ENCODE results near the gene STAP1. TPM values are rescaled to one million over a fixed set of nuclear protein-coding genes. Genes with fewer than 3 reads are reported as not detected.

STAP1 gene
- total RNA-seq, 1 experiment from 2014 or later = not detected

DNA sequence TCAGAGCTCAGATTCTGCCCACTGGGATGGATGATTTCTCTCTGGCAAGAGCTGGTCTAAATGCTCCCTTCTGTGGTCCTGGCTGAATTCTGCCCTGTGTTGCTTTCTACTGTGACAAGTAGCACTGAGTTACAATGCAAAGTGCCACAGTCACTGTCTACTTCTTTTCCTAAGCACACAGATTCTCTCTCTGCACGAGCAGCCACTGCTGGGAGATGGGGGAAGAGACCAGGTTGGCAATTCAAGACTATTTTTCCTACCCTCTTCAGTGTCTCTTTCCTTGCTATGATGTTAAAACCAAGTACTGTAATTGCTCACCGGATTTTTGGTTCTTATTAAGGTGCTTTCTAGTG is 45.5 kb downstream of the STAP1 start:
- H2AFZ ChIP-seq (ENCODE audit: low read length) = no peak overlapping the region
- H3K18ac ChIP-seq (ENCODE audit: insufficient read length, low read depth, low read length) = no peak overlapping the region
- no peak overlapping the region for H3T11ph ChIP-seq (ENCODE audit: low read length)
- H3K56ac ChIP-seq (ENCODE audit: insufficient read length, low read depth, low read length) = no peak overlapping the region
- no peak overlapping the region for H4K91ac ChIP-seq (ENCODE audit: insufficient read length, low read depth, low read length)
- Mint-ChIP-seq H3K4me1 (no peaks in the 10 kb centered on the region; a peak in 1 of 4 replicates), H3K36me3 (ENCODE audit: insufficient read depth in 1 of 3, low read depth in 3 of 3) (peaks cover 1 to 7% (median 6%) of the 10 kb centered on the region in 3 experiments; a peak in 4 of 7 replicates), H3K4me3 (no peak overlapping the region), H3K27me3 (ENCODE audit: low read depth) (no peaks in the 10 kb centered on the region), H3K9me3 (peaks cover 3 to 11% of the 10 kb centered on the region in 2 experiments), H3K27ac (peak overlapping the region in 1 of 3 experiments; percentile 83; a peak in 2 of 7 replicates)
- no peaks in the 10 kb centered on the region for H3K23me2 ChIP-seq (ENCODE audit: insufficient read length, low read depth, low read length, poor library complexity, severe bottlenecking)
- no peaks in the 10 kb centered on the region for H3K27me3 ChIP-seq (ENCODE audit: insufficient read depth, low read length)
- no peaks in the 10 kb centered on the region for H3K9me3 ChIP-seq (ENCODE audit: control insufficient read depth, low read depth, low read length)
- WGBS (ENCODE audit: extremely low coverage, insufficient read length, low lambda C conversion rate) = no CpG with 5 or more reads among the region's 2 CpGs
- no peaks in the 10 kb centered on the region for H3K4me1 ChIP-seq (ENCODE audit: insufficient read depth, low read length)
- H4K20me1 ChIP-seq (ENCODE audit: control insufficient read depth, insufficient read depth, insufficient read length) = no peaks in the 10 kb centered on the region
- H2BK5ac ChIP-seq (ENCODE audit: insufficient read length, low read length) = no peak overlapping the region
- no peaks in the 10 kb centered on the region for H3K79me2 ChIP-seq (ENCODE audit: insufficient read depth, low read length)
- no peak overlapping the region for H3K4ac ChIP-seq (ENCODE audit: low read depth, low read length)
- H4K8ac ChIP-seq (replicated peaks; ENCODE audit: insufficient read length, low read depth, low read length) = no peak overlapping the region
- H3K23ac ChIP-seq (ENCODE audit: insufficient read length, low read depth, low read length) = no peak overlapping the region
- no peak overlapping the region for H3K14ac ChIP-seq (ENCODE audit: insufficient read depth, low read length)
- H3K4me2 ChIP-seq (ENCODE audit: insufficient read depth, insufficient read length, low read length) = no peak overlapping the region
- H4K5ac ChIP-seq (ENCODE audit: insufficient read length, low read depth, low read length) = no peak overlapping the region
- no peak overlapping the region for H3K9ac ChIP-seq (ENCODE audit: extremely low read depth, insufficient read length, low read length)
- TF ChIP-seq, protein P1, sequence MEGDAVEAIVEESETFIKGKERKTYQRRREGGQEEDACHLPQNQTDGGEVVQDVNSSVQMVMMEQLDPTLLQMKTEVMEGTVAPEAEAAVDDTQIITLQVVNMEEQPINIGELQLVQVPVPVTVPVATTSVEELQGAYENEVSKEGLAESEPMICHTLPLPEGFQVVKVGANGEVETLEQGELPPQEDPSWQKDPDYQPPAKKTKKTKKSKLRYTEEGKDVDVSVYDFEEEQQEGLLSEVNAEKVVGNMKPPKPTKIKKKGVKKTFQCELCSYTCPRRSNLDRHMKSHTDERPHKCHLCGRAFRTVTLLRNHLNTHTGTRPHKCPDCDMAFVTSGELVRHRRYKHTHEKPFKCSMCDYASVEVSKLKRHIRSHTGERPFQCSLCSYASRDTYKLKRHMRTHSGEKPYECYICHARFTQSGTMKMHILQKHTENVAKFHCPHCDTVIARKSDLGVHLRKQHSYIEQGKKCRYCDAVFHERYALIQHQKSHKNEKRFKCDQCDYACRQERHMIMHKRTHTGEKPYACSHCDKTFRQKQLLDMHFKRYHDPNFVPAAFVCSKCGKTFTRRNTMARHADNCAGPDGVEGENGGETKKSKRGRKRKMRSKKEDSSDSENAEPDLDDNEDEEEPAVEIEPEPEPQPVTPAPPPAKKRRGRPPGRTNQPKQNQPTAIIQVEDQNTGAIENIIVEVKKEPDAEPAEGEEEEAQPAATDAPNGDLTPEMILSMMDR (conservative IDR thresholded peaks at IDR 0.05) = no peak
- no peak overlapping the region for H2BK120ac ChIP-seq (ENCODE audit: low read depth, low read length, poor library complexity, severe bottlenecking)
- no peak overlapping the region for H2AK5ac ChIP-seq (ENCODE audit: insufficient read length, low read length)
- H2BK20ac ChIP-seq (ENCODE audit: low read depth, low read length, poor library complexity, severe bottlenecking) = no peak overlapping the region
- H3K79me1 ChIP-seq (ENCODE audit: insufficient read depth, low read depth, low read length, poor library complexity, severe bottlenecking) = no peaks in the 10 kb centered on the region
- H2BK12ac ChIP-seq (ENCODE audit: insufficient read length, low read depth, low read length) = no peak overlapping the region
- no peak overlapping the region for H3K27ac ChIP-seq (ENCODE audit: insufficient read length, low read depth, low read length)
- no peak overlapping the region for H2BK15ac ChIP-seq (ENCODE audit: low read depth, low read length)
- DNase-seq = no peak
